Measurements from ENCODE around the gene OR8B3.

DNA sequence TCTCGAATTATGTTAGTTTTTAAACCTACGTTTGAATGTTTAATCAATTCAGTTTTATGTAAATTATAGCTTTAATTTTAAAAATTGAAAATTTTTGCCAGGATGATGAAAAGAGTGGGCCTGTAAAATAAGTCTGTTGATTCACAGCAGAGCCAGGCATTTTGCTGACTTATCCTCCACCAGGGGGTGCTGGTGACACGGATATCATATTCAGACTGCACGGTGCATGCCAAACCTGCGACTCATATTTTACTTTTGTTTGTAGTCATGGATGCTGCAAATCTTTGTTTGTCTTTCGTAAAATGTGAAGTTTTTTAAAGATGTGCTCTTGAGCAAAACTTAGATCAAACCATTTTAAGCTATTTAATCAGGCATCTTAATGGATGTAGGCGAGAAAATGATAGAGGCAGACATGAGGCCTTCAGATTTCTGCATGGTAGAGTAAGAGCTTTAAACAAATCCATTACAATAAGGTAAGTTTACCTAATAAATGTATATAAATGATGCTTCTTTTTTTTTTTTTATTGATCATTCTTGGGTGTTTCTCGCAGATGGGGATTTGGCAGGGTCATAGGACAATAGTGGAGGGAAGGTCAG, 3.6 kb upstream of the OR8B3 start:
- TF ChIP-seq, protein P1, sequence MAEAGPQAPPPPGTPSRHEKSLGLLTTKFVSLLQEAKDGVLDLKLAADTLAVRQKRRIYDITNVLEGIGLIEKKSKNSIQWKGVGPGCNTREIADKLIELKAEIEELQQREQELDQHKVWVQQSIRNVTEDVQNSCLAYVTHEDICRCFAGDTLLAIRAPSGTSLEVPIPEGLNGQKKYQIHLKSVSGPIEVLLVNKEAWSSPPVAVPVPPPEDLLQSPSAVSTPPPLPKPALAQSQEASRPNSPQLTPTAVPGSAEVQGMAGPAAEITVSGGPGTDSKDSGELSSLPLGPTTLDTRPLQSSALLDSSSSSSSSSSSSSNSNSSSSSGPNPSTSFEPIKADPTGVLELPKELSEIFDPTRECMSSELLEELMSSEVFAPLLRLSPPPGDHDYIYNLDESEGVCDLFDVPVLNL (CRISPR knock-in tag; IDR thresholded peaks at IDR 0.05; ENCODE audit: borderline replicate concordance, low read depth) = no peak
- TF ChIP-seq, protein P2, sequence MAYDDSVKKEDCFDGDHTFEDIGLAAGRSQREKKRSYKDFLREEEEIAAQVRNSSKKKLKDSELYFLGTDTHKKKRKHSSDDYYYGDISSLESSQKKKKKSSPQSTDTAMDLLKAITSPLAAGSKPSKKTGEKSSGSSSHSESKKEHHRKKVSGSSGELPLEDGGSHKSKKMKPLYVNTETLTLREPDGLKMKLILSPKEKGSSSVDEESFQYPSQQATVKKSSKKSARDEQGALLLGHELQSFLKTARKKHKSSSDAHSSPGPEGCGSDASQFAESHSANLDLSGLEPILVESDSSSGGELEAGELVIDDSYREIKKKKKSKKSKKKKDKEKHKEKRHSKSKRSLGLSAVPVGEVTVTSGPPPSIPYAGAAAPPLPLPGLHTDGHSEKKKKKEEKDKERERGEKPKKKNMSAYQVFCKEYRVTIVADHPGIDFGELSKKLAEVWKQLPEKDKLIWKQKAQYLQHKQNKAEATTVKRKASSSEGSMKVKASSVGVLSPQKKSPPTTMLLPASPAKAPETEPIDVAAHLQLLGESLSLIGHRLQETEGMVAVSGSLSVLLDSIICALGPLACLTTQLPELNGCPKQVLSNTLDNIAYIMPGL (CRISPR knock-in tag; IDR thresholded peaks at IDR 0.05) = no peak
